WTC11 (cell line): ENCODE data around the gene RIMBP2. TPM values are rescaled to one million over a fixed set of nuclear protein-coding genes. Genes with fewer than 3 reads are reported as not detected.
A peak's percentile ranks its signal among the peaks of the same experiment; 100 is the strongest.

Experiments used
- ATAC-seq: fragments of 200-7000 bp; cut with Tn5 transposase; 2 replicates; pipeline ENCODE4 v1.10.0; 2021; ENCODE audit warnings: mild to moderate bottlenecking, moderate library complexity
- CTCF ChIA-PET: fragments of 300-600 bp; sonication (Branson Sonifier 250); formaldehyde crosslinking; loops from one replicate; lab custom pipeline; 2021; ENCODE audit warnings: antibody characterized with exemption; lab: Charles Lee
- POLR2A ChIA-PET: fragments of 350-600 bp; sonication (Branson Sonifier 250); formaldehyde crosslinking; loops from one replicate; lab custom pipeline; 2021; ENCODE audit warnings: antibody characterized with exemption; lab: Charles Lee
- DNase-seq: peaks from one replicate; pipeline ENCODE4 v3.0.0; 2021; ENCODE audit warnings: low spot score
- H3K27ac Mint-ChIP-seq: 2 replicates; pipeline ENCODE4 v1.8.0; 2021; ENCODE audit warnings: mixed read lengths
- H3K27me3 Mint-ChIP-seq: 2 replicates; pipeline ENCODE4 v1.8.0; 2021; ENCODE audit warnings: low read depth, mild to moderate bottlenecking, moderate library complexity, mixed read lengths
- H3K36me3 Mint-ChIP-seq: 2 replicates; pipeline ENCODE4 v1.8.0; 2021; ENCODE audit warnings: mixed read lengths
- H3K4me1 Mint-ChIP-seq: 2 replicates; pipeline ENCODE4 v1.8.0; 2022; ENCODE audit warnings: mixed read lengths
- H3K4me3 Mint-ChIP-seq: 2 replicates; pipeline ENCODE4 v1.8.0; 2021; ENCODE audit warnings: mild to moderate bottlenecking, moderate library complexity, mixed read lengths
- H3K9me3 Mint-ChIP-seq: 2 replicates; pipeline ENCODE4 v1.8.0; 2021; ENCODE audit warnings: mixed read lengths
- ATF1 ChIP-seq: sonication (generic); formaldehyde crosslinking; IDR thresholded peaks from 2 replicates; pipeline ENCODE4 v1.8.1; 2023; ENCODE audit warnings: mild to moderate bottlenecking, moderate library complexity, missing genetic modification reagents
- ATF3 ChIP-seq: sonication (generic); formaldehyde crosslinking; conservative IDR thresholded peaks from 2 replicates; pipeline ENCODE4 v1.8.1; 2022; ENCODE audit warnings: mild to moderate bottlenecking, missing genetic modification reagents
- CREB1 ChIP-seq: sonication (generic); formaldehyde crosslinking; IDR thresholded peaks from 2 replicates; pipeline ENCODE4 v1.8.0; 2023; ENCODE audit warnings: mild to moderate bottlenecking, missing genetic modification reagents
- EMX1 ChIP-seq: fragments of 250-450 bp; sonication (Bioruptor Pico); IDR thresholded peaks from 2 replicates; pipeline ENCODE4 v1.8.0; 2021; ENCODE audit warnings: mild to moderate bottlenecking
- HMGA2 ChIP-seq: fragments of 250-450 bp; sonication (Bioruptor Pico); IDR thresholded peaks from 2 replicates; pipeline ENCODE4 v1.4.0; 2021; ENCODE audit warnings: mild to moderate bottlenecking, moderate library complexity
- NFE2L1 ChIP-seq: sonication (generic); formaldehyde crosslinking; IDR thresholded peaks from 2 replicates; pipeline ENCODE4 v1.8.1; 2023; ENCODE audit warnings: missing genetic modification reagents
- RORB ChIP-seq: fragments of 250-450 bp; sonication (Bioruptor Pico); IDR thresholded peaks from 2 replicates; pipeline ENCODE4 v1.9.0; 2021; ENCODE audit warnings: mild to moderate bottlenecking
- SMAD4 ChIP-seq: sonication (generic); formaldehyde crosslinking; IDR thresholded peaks from 2 replicates; pipeline ENCODE4 v1.8.0; 2022; ENCODE audit warnings: mild to moderate bottlenecking, missing genetic modification reagents
- TP53 ChIP-seq: sonication (generic); formaldehyde crosslinking; IDR thresholded peaks from 2 replicates; pipeline ENCODE4 v1.8.1; 2023; ENCODE audit warnings: mild to moderate bottlenecking, missing genetic modification reagents
- ZNF317 ChIP-seq: sonication (generic); formaldehyde crosslinking; IDR thresholded peaks from 2 replicates; pipeline ENCODE4 v1.8.1; 2023; ENCODE audit warnings: low read depth, mild to moderate bottlenecking, moderate library complexity, missing genetic modification reagents, borderline replicate concordance
- ZNF396 ChIP-seq: fragments of 250-450 bp; sonication (Bioruptor Pico); IDR thresholded peaks from 2 replicates; pipeline ENCODE4 v1.8.0; 2021; ENCODE audit warnings: mild to moderate bottlenecking, moderate library complexity, borderline replicate concordance
- total RNA-seq: library from RNA; stranded (reverse); gene quantifications from 3 replicates; pipeline ENCODE4 v1.2.3, GENCODE V29; 2021
- TF ChIP-seq, protein P1 (sequence below): sonication (generic); formaldehyde crosslinking; IDR thresholded peaks from 2 replicates; pipeline ENCODE4 v1.8.0; 2022; ENCODE audit warnings: mild to moderate bottlenecking, missing genetic modification reagents
- TF ChIP-seq, protein P2 (sequence below): sonication (generic); formaldehyde crosslinking; IDR thresholded peaks from 2 replicates; pipeline ENCODE4 v1.8.0; 2023; ENCODE audit warnings: missing genetic modification reagents
- TF ChIP-seq, protein P3 (sequence below): sonication (generic); formaldehyde crosslinking; IDR thresholded peaks from 2 replicates; pipeline ENCODE4 v1.8.1; 2022; ENCODE audit warnings: mild to moderate bottlenecking, missing genetic modification reagents, moderate library complexity, borderline replicate concordance
- TF ChIP-seq, protein P4 (sequence below): sonication (generic); formaldehyde crosslinking; IDR thresholded peaks from 2 replicates; pipeline ENCODE4 v1.8.1; 2023; ENCODE audit warnings: mild to moderate bottlenecking, missing genetic modification reagents, borderline replicate concordance

RIMBP2 gene
- total RNA-seq, 1 experiment from 2014 or later: 2.6 TPM

DNA sequence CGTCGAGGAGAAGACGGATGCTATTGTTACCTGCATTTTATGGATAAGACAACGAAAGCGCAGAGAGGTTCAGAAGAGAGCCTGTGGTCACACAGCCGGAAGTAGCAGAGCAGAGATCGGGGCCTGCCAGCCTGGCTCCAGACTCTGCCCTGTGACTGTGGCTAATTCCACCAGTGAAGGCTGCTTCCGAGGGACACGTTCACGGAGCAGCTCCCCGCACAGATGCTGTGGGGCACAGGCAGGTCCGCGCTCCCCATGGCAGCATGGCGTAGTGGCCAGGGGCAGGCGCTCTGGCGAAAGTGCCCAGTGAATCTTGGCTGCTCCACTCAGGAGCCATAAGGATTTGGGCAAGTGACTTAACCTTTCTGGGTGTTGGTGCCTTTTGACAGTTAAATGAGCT lies 9.8 kb downstream of the RIMBP2 start:
- CTCF ChIA-PET: interaction anchor here (1.4 kb wide), 1 partner anchor 42 kb away, joined by 3 read pairs; no protein-coding TSS in a partner anchor
- H3K27me3 Mint-ChIP-seq: no peaks in the 10 kb centered on the region; the same call in 1 of the 2 replicates
- H3K36me3 Mint-ChIP-seq: no peaks in the 10 kb centered on the region
- ATAC-seq (no peak), DNase-seq (no peak)
- H3K4me1 Mint-ChIP-seq: peaks cover 21% of the 10 kb centered on the region
- H3K4me3 Mint-ChIP-seq: no peak overlapping the region
- TF ChIP-seq TP53 (CRISPR knock-in tag) (no peak), HMGA2 (CRISPR knock-in tag) (no peak), ZNF396 (CRISPR knock-in tag) (no peak)
- TF ChIP-seq, protein P1, sequence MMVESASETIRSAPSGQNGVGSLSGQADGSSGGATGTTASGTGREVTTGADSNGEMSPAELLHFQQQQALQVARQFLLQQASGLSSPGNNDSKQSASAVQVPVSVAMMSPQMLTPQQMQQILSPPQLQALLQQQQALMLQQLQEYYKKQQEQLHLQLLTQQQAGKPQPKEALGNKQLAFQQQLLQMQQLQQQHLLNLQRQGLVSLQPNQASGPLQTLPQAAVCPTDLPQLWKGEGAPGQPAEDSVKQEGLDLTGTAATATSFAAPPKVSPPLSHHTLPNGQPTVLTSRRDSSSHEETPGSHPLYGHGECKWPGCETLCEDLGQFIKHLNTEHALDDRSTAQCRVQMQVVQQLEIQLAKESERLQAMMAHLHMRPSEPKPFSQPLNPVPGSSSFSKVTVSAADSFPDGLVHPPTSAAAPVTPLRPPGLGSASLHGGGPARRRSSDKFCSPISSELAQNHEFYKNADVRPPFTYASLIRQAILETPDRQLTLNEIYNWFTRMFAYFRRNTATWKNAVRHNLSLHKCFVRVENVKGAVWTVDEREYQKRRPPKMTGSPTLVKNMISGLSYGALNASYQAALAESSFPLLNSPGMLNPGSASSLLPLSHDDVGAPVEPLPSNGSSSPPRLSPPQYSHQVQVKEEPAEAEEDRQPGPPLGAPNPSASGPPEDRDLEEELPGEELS (CRISPR knock-in tag): no peak
- POLR2A ChIA-PET: no interaction called here
- H3K27ac Mint-ChIP-seq: no peak overlapping the region
- H3K9me3 Mint-ChIP-seq: no peaks in the 10 kb centered on the region

- H3K9me3 Mint-ChIP-seq: no peaks in the 10 kb centered on the region
- POLR2A ChIA-PET: no interaction called here
- no peak for DNase-seq
- CTCF ChIA-PET: interaction anchor here (1.4 kb wide), 1 partner anchor 43 kb away, joined by 3 read pairs; no protein-coding TSS in a partner anchor
- peak; percentile 50 for ATAC-seq
- H3K4me3 Mint-ChIP-seq: no peak overlapping the region
- H3K27ac Mint-ChIP-seq: no peak overlapping the region
- no peaks in the 10 kb centered on the region for H3K36me3 Mint-ChIP-seq
- H3K4me1 Mint-ChIP-seq: peaks cover 17% of the 10 kb centered on the region
- TF ChIP-seq RORB (CRISPR knock-in tag) (no peak), NFE2L1 (CRISPR knock-in tag) (no peak), ZNF317 (CRISPR knock-in tag) (no peak), SMAD4 (CRISPR knock-in tag) (no peak), ATF1 (no peak), CREB1 (CRISPR knock-in tag) (no peak), ZNF396 (CRISPR knock-in tag) (no peak), EMX1 (CRISPR knock-in tag) (no peak), ATF3 (CRISPR knock-in tag) (no peak)
- TF ChIP-seq, protein P2, sequence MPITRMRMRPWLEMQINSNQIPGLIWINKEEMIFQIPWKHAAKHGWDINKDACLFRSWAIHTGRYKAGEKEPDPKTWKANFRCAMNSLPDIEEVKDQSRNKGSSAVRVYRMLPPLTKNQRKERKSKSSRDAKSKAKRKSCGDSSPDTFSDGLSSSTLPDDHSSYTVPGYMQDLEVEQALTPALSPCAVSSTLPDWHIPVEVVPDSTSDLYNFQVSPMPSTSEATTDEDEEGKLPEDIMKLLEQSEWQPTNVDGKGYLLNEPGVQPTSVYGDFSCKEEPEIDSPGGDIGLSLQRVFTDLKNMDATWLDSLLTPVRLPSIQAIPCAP (CRISPR knock-in tag): no peak
- TF ChIP-seq, protein P3, sequence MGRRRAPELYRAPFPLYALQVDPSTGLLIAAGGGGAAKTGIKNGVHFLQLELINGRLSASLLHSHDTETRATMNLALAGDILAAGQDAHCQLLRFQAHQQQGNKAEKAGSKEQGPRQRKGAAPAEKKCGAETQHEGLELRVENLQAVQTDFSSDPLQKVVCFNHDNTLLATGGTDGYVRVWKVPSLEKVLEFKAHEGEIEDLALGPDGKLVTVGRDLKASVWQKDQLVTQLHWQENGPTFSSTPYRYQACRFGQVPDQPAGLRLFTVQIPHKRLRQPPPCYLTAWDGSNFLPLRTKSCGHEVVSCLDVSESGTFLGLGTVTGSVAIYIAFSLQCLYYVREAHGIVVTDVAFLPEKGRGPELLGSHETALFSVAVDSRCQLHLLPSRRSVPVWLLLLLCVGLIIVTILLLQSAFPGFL (CRISPR knock-in tag): no peak
- TF ChIP-seq, protein P4, sequence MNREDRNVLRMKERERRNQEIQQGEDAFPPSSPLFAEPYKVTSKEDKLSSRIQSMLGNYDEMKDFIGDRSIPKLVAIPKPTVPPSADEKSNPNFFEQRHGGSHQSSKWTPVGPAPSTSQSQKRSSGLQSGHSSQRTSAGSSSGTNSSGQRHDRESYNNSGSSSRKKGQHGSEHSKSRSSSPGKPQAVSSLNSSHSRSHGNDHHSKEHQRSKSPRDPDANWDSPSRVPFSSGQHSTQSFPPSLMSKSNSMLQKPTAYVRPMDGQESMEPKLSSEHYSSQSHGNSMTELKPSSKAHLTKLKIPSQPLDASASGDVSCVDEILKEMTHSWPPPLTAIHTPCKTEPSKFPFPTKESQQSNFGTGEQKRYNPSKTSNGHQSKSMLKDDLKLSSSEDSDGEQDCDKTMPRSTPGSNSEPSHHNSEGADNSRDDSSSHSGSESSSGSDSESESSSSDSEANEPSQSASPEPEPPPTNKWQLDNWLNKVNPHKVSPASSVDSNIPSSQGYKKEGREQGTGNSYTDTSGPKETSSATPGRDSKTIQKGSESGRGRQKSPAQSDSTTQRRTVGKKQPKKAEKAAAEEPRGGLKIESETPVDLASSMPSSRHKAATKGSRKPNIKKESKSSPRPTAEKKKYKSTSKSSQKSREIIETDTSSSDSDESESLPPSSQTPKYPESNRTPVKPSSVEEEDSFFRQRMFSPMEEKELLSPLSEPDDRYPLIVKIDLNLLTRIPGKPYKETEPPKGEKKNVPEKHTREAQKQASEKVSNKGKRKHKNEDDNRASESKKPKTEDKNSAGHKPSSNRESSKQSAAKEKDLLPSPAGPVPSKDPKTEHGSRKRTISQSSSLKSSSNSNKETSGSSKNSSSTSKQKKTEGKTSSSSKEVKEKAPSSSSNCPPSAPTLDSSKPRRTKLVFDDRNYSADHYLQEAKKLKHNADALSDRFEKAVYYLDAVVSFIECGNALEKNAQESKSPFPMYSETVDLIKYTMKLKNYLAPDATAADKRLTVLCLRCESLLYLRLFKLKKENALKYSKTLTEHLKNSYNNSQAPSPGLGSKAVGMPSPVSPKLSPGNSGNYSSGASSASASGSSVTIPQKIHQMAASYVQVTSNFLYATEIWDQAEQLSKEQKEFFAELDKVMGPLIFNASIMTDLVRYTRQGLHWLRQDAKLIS (CRISPR knock-in tag): no peak
- TF ChIP-seq, protein P1 (CRISPR knock-in tag): no peak
- H3K27me3 Mint-ChIP-seq: no peaks in the 10 kb centered on the region; the same call in 1 of the 2 replicates
These were observed 10.8 kb downstream of the RIMBP2 start for GRCh38 chr12:130705178-130705822.
